Tibial artery (tissue), 4 donors: Measurements from ENCODE around the gene RAET1L.
"Not testable (repeated sequence)": the region's sequence is repeated elsewhere in the genome, so short reads cannot be mapped to it uniquely, and the experiment has no call there.

ENCODE experiments used
- DNase-seq, 2 donors: peaks; one replicate each; pipeline ENCODE4 v3.0.0-alpha.2; 2019
- H3K27ac ChIP-seq, 2 donors: fragments of 200-600 bp; sonication (generic) in 1 of 2; 1 replicate in 1 of 2; 2 replicates in 1 of 2; pipeline ENCODE4 v1.5.1; 2018 to 2019; ENCODE audit warnings: mild to moderate bottlenecking in 1 of 2
- H3K27me3 ChIP-seq, 2 donors: fragments of 200-600 bp; sonication (generic) in 1 of 2; one replicate each; pipeline versions ENCODE4 v1.5.1 to v1.6.0; 2016 to 2019
- H3K36me3 ChIP-seq, 3 donors: fragments of 200-600 bp; sonication (generic) in 2 of 3; one replicate each; pipeline ENCODE4 v1.5.1; 2016 to 2019; ENCODE audit warnings: mild to moderate bottlenecking in 2 of 3
- H3K4me1 ChIP-seq, 4 donors: fragments of 200-600 bp; sonication (generic) in 2 of 4; 1 replicate in 3 of 4; 2 replicates in 1 of 4; pipeline ENCODE4 v1.5.1; 2016 to 2019
- H3K4me3 ChIP-seq, 2 donors: fragments of 200-600 bp; sonication (generic) in 1 of 2; 1 replicate in 1 of 2; 2 replicates in 1 of 2; pipeline ENCODE4 v1.5.1; 2018 to 2019; ENCODE audit warnings: mild to moderate bottlenecking in 2 of 2
- H3K9me3 ChIP-seq, 3 donors: fragments of 200-600 bp; sonication (generic) in 1 of 3; one replicate each; pipeline ENCODE4 v1.5.1; 2016 to 2019
- intact Hi-C: fragments of 100-400 bp; cut with DNase I; formaldehyde crosslinking; loops from one replicate; pipeline ENCODE4 v1.15.0; 2023; ENCODE audit warnings: low total_unique reads
- TF ChIP-seq, protein P1 (sequence below), 2 experiments: fragments of 200-600 bp in 1 of 2; fragments of 450-650 bp in 1 of 2; IDR thresholded peaks; one replicate each; pipeline ENCODE4 v1.5.1; 2017 to 2019; ENCODE audit warnings: antibody characterized with exemption in 2 of 2, mild to moderate bottlenecking in 1 of 2, moderate library complexity in 1 of 2

The RAET1L gene

DNA sequence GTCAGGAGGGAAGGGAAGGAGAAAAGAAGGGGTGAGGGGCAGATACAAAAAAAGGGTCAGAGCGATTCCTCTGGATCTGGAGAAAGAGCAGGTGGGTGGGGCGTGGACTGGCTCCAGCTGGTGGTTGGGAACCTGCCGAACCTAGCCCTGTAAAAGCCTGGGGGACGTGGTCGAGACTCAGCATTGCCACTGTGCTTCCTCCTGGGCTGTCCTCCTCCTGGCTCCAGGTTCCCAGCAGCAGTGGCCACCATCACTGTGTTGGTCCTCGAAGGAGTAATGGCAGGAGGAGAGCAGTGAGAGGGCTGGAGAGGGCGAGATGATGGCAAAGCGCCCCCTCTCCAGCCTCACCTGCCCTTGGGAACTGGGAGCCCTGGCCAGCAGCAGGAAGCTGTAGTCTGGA is 3.5 kb upstream of the RAET1L start:
- no peak for DNase-seq
- TF ChIP-seq, protein P1, sequence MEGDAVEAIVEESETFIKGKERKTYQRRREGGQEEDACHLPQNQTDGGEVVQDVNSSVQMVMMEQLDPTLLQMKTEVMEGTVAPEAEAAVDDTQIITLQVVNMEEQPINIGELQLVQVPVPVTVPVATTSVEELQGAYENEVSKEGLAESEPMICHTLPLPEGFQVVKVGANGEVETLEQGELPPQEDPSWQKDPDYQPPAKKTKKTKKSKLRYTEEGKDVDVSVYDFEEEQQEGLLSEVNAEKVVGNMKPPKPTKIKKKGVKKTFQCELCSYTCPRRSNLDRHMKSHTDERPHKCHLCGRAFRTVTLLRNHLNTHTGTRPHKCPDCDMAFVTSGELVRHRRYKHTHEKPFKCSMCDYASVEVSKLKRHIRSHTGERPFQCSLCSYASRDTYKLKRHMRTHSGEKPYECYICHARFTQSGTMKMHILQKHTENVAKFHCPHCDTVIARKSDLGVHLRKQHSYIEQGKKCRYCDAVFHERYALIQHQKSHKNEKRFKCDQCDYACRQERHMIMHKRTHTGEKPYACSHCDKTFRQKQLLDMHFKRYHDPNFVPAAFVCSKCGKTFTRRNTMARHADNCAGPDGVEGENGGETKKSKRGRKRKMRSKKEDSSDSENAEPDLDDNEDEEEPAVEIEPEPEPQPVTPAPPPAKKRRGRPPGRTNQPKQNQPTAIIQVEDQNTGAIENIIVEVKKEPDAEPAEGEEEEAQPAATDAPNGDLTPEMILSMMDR (IDR thresholded peaks at IDR 0.05): no peak
- no peak overlapping the region for H3K27ac ChIP-seq
- no peak overlapping the region for H3K4me3 ChIP-seq
- peaks cover 0 to 42% of the 10 kb centered on the region in 2 donors for H3K27me3 ChIP-seq
- H3K9me3 ChIP-seq: no peaks in the 10 kb centered on the region
- peaks cover 4 to 15% (median 12%) of the 10 kb centered on the region in 4 donors for H3K4me1 ChIP-seq
- intact Hi-C loops: no loop called here
- H3K36me3 ChIP-seq: no peaks in the 10 kb centered on the region

DNA sequence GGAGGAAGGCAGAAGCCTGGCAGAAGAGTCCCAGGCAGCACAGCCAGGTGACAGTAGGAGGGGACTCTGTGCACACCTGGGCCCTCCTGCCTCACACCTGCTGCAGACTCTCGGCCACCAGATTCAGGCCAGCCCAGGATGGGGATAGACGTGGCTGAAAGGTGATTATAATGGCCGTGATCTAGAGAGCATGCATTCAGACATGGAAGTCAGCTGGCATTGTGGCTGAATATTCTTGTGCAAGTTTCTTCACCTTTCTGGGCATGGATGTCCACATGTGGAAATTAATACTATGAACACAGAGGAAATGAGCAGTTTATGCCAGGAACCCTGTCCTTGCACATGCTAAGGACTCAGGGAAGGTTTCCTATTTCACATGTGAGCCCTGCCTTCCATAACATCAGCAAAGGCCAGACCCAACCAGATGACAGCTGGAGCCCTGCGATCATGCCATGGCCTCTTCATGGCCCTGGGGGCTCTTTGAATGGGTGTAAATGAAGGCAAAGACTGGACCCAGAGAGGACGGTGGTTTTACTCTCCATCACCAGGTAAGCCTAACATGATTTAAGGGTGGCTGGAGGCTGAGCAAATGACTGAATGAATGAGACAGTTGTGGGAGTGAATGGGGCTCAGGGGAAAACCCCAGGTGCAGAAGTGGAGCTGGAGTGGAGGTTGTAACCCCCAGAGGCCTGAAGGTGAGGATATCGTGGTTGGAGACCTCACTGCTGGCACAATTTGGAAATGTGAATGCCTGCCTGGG is 2.7 kb upstream of the RAET1L start:
- Histone ChIP-seq H3K27ac (no peak overlapping the region), H3K36me3 (no peaks in the 10 kb centered on the region), H3K9me3 (no peaks in the 10 kb centered on the region), H3K4me3 (no peak overlapping the region), H3K27me3 (peaks cover 0 to 42% of the 10 kb centered on the region in 2 donors), H3K4me1 (peaks cover 4 to 15% (median 12%) of the 10 kb centered on the region in 4 donors)
- TF ChIP-seq, protein P1 (IDR thresholded peaks at IDR 0.05): no peak
- no peak for DNase-seq
- intact Hi-C loops: no loop called here

DNA sequence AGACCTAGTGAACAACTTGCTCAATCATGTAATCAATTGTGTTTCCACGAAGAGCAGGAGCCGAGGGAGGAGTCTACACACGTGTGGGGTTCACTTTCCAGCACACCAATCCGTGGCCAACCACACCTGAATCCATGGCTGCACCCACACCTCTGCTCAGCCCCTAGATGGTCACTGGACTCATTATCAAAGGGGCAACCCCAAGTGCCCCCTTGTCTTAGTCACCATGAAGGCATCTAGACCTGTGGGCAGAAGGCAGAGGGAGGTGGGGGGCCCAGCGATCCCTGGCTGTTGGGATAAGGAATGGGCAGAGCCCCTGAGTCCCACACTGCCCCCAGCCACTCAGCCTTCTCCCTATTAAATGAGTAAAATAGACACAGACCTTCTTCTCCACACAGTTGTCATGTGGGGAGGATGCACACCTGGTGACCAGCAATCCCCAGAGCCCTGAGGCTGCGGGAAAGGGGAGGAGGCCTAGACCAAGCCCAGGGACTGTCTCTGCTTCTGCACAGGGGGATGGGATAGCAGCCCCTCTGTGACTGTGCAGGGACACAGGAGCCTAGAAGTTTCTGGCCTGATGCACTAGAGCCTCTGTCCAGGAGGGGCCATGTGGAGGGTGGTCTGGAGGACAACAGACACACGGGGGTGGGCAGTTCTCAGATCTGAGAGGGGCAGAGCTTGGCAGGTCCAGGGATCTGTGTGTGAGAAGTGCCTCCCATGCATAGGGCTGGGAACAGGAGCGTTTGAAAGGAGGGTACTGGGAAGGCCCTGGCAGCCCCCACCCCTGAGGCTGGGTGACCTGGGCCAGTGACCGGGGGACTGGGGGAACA is 1.9 kb upstream of the RAET1L start:
- no peaks in the 10 kb centered on the region for H3K36me3 ChIP-seq
- no peak overlapping the region for H3K4me3 ChIP-seq
- no peak overlapping the region for H3K27ac ChIP-seq
- no peaks in the 10 kb centered on the region for H3K9me3 ChIP-seq
- no peak for DNase-seq
- H3K4me1 ChIP-seq: peaks cover 4 to 15% (median 12%) of the 10 kb centered on the region in 4 donors
- intact Hi-C loops: no loop called here
- H3K27me3 ChIP-seq: peaks cover 0 to 42% of the 10 kb centered on the region in 2 donors
- TF ChIP-seq, protein P1 (IDR thresholded peaks at IDR 0.05): no peak

DNA sequence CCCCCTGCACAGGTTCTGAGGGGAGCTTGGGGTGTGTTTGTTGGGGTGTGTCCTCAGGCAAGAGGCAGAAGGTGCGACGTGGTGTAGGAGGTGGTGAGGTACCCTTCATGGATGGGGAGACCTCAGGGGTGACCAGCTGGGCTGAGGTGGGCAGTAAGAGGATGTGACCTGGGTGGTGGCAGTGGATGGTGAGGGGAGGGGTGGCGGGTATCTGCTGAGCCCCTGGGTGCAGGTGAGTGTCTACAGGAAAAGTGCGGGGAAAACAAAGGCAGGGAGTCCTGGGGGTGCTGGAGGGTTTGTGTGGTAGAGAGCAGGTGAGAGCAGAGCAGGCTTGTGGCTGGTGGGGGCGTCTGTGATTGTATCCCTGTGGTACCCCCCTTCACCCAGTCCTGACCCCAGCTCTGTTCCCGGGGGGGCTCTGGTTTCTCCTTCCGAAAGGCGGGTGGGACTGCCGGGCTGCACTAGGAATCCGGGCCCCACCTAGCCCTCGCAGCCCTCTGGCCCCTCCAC is 631 bp downstream of the RAET1L start:
- DNase-seq: no peak
- peak overlapping the region in 1 of 2 donors; percentile 37 for H3K4me3 ChIP-seq
- TF ChIP-seq, protein P1 (IDR thresholded peaks at IDR 0.05): no peak

DNA sequence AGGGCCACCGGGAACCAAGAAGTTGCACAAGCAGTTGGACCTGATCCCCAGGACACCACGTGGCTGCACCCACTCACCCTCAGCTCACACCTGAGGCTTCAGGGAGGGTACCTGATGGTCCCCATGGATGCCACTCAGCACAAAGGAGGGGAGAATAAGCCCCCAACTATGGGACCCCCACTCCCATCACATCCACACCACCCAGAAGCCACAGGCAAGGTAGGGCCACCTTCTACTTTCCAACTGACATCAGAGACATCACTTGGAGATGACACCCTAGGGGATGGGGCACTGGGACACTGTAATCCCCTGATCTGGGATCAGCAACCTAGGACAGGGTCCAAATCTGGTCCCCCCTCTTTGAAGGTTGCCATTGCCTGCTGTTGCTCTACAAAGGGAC is 1.3 kb downstream of the RAET1L start:
- H3K4me3 ChIP-seq, H3K36me3 ChIP-seq, H3K27ac ChIP-seq, DNase-seq, H3K9me3 ChIP-seq, intact Hi-C loops: not testable (repeated sequence)
- Histone ChIP-seq H3K27me3 (peaks cover 0 to 48% of the 10 kb centered on the region in 2 donors), H3K4me1 (peaks cover 4 to 15% (median 12%) of the 10 kb centered on the region in 4 donors)

More for the DNA sequence above, 631 bp downstream of the RAET1L start:
- Histone ChIP-seq H3K4me1 (peaks cover 4 to 15% (median 12%) of the 10 kb centered on the region in 4 donors), H3K9me3 (no peaks in the 10 kb centered on the region), H3K27ac (no peak overlapping the region), H3K36me3 (no peaks in the 10 kb centered on the region), H3K27me3 (peaks cover 0 to 44% of the 10 kb centered on the region in 2 donors)
- intact Hi-C loops: no loop called here

DNA sequence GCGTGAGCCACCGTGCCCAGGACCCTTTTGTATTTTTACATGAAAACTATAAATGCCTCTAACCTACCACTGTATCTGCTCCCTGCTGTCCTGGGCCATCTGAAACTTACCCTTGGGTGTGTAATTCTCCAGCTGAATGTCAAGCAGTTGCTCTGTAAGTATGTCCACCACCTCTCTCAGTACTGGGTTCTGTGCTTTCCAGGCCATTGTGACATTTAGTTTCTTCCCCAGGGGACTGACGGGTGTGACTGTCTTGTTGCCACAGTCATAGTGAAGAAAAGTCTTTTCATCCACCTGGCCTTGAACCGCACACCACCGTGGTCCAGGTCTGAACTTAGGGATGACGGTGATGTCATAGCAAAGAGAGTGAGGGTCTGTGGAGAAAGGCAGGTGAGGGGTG is 3.5 kb downstream of the RAET1L start:
- H3K4me3 ChIP-seq: not testable (repeated sequence)

More for the DNA sequence above, 3.5 kb downstream of the RAET1L start:
- peaks cover 0 to 53% of the 10 kb centered on the region in 2 donors for H3K27me3 ChIP-seq
- H3K9me3 ChIP-seq, H3K36me3 ChIP-seq, intact Hi-C loops, H3K27ac ChIP-seq, DNase-seq: not testable (repeated sequence)
- H3K4me1 ChIP-seq: peaks cover 4 to 15% (median 13%) of the 10 kb centered on the region in 4 donors
